Astrocyte (in vitro differentiated cells and primary cell): ENCODE data around the gene PTPRT. TPM values are rescaled to one million over a fixed set of nuclear protein-coding genes. Genes with fewer than 3 reads are reported as not detected.

Experiments used
- DNase-seq: peaks from one replicate; pipeline ENCODE4 v3.0.0-alpha.2; 2010; ENCODE audit warnings: low read depth
- FAIRE-seq: peaks from 2 replicates; lab custom pipeline; 2011; peaks lifted over from hg19 to GRCh38; lab: Jason Lieb, UNC
- H2AFZ ChIP-seq: 2 replicates; pipeline ENCODE4 v1.6.0; 2012; ENCODE audit warnings: low read depth, low read length, inconsistent platforms
- H3K27ac ChIP-seq: 2 replicates; pipeline ENCODE4 v1.5.1; 2011; ENCODE audit warnings: low read depth, low read length, inconsistent platforms
- H3K27me3 ChIP-seq: 2 replicates; pipeline ENCODE4 v1.6.0; 2011; ENCODE audit warnings: low read length, inconsistent platforms; ENCODE audit not compliant: insufficient read depth
- H3K36me3 ChIP-seq: 2 replicates; pipeline ENCODE4 v1.5.1; 2011; ENCODE audit warnings: low read length, inconsistent platforms; ENCODE audit not compliant: insufficient read depth
- H3K4me1 ChIP-seq: 2 replicates; pipeline ENCODE4 v1.5.1; 2011; ENCODE audit warnings: low read length, inconsistent platforms; ENCODE audit not compliant: insufficient read depth
- H3K4me2 ChIP-seq: 2 replicates; pipeline ENCODE4 v1.6.0; 2012; ENCODE audit warnings: low read length, inconsistent platforms
- H3K4me3 ChIP-seq: 2 replicates; pipeline ENCODE4 v1.5.1; 2011; ENCODE audit warnings: low read depth, mild to moderate bottlenecking, low read length, inconsistent platforms; ENCODE audit not compliant: insufficient read depth
- H3K79me2 ChIP-seq: 2 replicates; pipeline ENCODE4 v1.6.0; 2012; ENCODE audit warnings: mild to moderate bottlenecking, low read length, inconsistent platforms; ENCODE audit not compliant: insufficient read depth
- H3K9ac ChIP-seq: 2 replicates; pipeline ENCODE4 v1.6.0; 2012; ENCODE audit warnings: mild to moderate bottlenecking, low read length, inconsistent platforms
- H3K9me3 ChIP-seq: 2 replicates; pipeline ENCODE4 v1.5.1; 2012; ENCODE audit warnings: low read depth, mild to moderate bottlenecking, low read length, inconsistent platforms; ENCODE audit not compliant: insufficient read depth
- H4K20me1 ChIP-seq: 2 replicates; pipeline ENCODE4 v1.6.0; 2012; ENCODE audit warnings: low read length, inconsistent platforms; ENCODE audit not compliant: insufficient read depth
- H3K27ac Mint-ChIP-seq: one replicate; pipeline ENCODE4 v1.8.0; 2021; ENCODE audit warnings: mild to moderate bottlenecking, mixed read lengths; ENCODE audit not compliant: unreplicated experiment
- H3K27me3 Mint-ChIP-seq: one replicate; pipeline ENCODE4 v1.8.0; 2021; ENCODE audit warnings: low read depth, mixed read lengths; ENCODE audit not compliant: unreplicated experiment
- H3K36me3 Mint-ChIP-seq: one replicate; pipeline ENCODE4 v1.8.0; 2021; ENCODE audit warnings: low read depth, mixed read lengths; ENCODE audit not compliant: unreplicated experiment
- H3K4me1 Mint-ChIP-seq: one replicate; pipeline ENCODE4 v1.8.0; 2021; ENCODE audit warnings: low read depth, mixed read lengths; ENCODE audit not compliant: unreplicated experiment
- H3K4me3 Mint-ChIP-seq: one replicate; pipeline ENCODE4 v1.8.0; 2021; ENCODE audit warnings: mild to moderate bottlenecking, moderate library complexity, mixed read lengths; ENCODE audit not compliant: unreplicated experiment
- H3K9me3 Mint-ChIP-seq: one replicate; pipeline ENCODE4 v1.8.0; 2021; ENCODE audit warnings: mild to moderate bottlenecking, mixed read lengths; ENCODE audit not compliant: unreplicated experiment
- EZH2 ChIP-seq: IDR thresholded peaks from 2 replicates; pipeline ENCODE4 v1.6.1; 2012; ENCODE audit warnings: mild to moderate bottlenecking, low read length, inconsistent platforms; ENCODE audit not compliant: insufficient read depth
- total RNA-seq: library from RNA; stranded (reverse); gene quantifications from 2 replicates; pipeline ENCODE4 v1.2.1, GENCODE V29; 2021
- TF ChIP-seq, protein P1 (sequence below): IDR thresholded peaks from 2 replicates; pipeline ENCODE4 v1.5.1; 2011; ENCODE audit warnings: low read depth, mild to moderate bottlenecking, inconsistent platforms, low read length, moderate library complexity; ENCODE audit not compliant: insufficient read depth

The PTPRT gene
- total RNA-seq, 1 donor from 2014 or later, result 0.25 TPM

DNA sequence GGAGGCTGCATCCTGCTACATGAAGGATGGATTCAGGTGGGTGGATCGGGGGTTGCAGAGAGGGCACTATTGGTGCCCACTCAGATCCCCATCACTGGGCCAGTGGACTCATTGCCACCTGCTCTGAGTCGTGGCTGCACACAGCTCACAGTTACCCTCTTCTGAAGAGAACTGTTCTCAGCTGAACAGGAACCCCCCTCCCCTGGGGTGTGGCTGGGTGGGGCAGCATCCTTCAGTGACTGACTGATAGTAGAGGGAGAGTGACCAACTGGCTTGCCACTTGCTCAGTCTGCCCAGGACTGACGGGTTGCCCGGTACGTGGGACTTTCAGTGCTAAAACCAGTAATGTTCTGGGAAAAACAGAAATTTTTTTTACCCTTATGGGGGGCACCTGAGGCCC lies 1077.5 kb downstream of the PTPRT start:
- H3K4me3 ChIP-seq, result no peak overlapping the region
- H2AFZ ChIP-seq, result no peak overlapping the region
- H3K27ac ChIP-seq, result no peak overlapping the region
- no peak for TF ChIP-seq EZH2
- TF ChIP-seq, protein P1, sequence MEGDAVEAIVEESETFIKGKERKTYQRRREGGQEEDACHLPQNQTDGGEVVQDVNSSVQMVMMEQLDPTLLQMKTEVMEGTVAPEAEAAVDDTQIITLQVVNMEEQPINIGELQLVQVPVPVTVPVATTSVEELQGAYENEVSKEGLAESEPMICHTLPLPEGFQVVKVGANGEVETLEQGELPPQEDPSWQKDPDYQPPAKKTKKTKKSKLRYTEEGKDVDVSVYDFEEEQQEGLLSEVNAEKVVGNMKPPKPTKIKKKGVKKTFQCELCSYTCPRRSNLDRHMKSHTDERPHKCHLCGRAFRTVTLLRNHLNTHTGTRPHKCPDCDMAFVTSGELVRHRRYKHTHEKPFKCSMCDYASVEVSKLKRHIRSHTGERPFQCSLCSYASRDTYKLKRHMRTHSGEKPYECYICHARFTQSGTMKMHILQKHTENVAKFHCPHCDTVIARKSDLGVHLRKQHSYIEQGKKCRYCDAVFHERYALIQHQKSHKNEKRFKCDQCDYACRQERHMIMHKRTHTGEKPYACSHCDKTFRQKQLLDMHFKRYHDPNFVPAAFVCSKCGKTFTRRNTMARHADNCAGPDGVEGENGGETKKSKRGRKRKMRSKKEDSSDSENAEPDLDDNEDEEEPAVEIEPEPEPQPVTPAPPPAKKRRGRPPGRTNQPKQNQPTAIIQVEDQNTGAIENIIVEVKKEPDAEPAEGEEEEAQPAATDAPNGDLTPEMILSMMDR, result no peak
- H4K20me1 ChIP-seq, result no peaks in the 10 kb centered on the region
- no peaks in the 10 kb centered on the region for H3K27me3 ChIP-seq
- H3K9ac ChIP-seq, result no peak overlapping the region
- H3K27ac Mint-ChIP-seq, result no peak overlapping the region
- no peaks in the 10 kb centered on the region for H3K79me2 ChIP-seq
- H3K4me3 Mint-ChIP-seq, result no peak overlapping the region
- no peaks in the 10 kb centered on the region for H3K27me3 Mint-ChIP-seq
- FAIRE-seq, result no peak
- no peak for DNase-seq
- H3K9me3 Mint-ChIP-seq, result peaks cover 2% of the 10 kb centered on the region
- H3K36me3 Mint-ChIP-seq, result no peaks in the 10 kb centered on the region
- no peaks in the 10 kb centered on the region for H3K36me3 ChIP-seq
- peaks cover 10% of the 10 kb centered on the region for H3K9me3 ChIP-seq
- no peaks in the 10 kb centered on the region for H3K4me1 Mint-ChIP-seq
- H3K4me2 ChIP-seq, result no peak overlapping the region
- no peaks in the 10 kb centered on the region for H3K4me1 ChIP-seq

DNA sequence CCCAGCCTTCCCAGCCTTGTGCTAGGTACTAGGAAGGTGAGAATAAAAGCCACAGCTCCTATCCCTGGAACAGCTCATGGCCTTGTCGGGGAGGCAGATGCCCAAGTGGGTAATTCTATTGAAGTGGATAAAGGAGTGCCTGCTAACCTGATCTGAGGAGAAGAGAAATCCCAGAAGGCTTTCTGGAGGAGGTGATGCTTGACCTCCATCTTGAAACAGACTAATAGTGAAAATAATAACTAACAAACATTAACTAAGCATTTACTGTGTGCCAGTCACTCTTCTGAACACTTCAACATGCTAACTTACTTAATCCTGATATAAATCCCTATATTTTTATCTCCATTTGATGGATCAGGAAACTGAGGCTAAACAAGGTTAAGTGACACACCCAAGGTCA lies 1078.4 kb downstream of the PTPRT start:
- no peak overlapping the region for H2AFZ ChIP-seq
- no peaks in the 10 kb centered on the region for H3K4me1 ChIP-seq
- no peak overlapping the region for H3K27ac ChIP-seq
- FAIRE-seq (no peak), DNase-seq (no peak)
- no peak overlapping the region for H3K9ac ChIP-seq
- no peaks in the 10 kb centered on the region for H3K27me3 ChIP-seq
- no peaks in the 10 kb centered on the region for H3K27me3 Mint-ChIP-seq
- H3K27ac Mint-ChIP-seq, result no peak overlapping the region
- no peak for TF ChIP-seq EZH2
- TF ChIP-seq, protein P1, result no peak
- H4K20me1 ChIP-seq, result no peaks in the 10 kb centered on the region
- no peaks in the 10 kb centered on the region for H3K79me2 ChIP-seq
- no peaks in the 10 kb centered on the region for H3K36me3 Mint-ChIP-seq
- no peak overlapping the region for H3K4me2 ChIP-seq
- H3K4me3 Mint-ChIP-seq, result no peak overlapping the region
- no peaks in the 10 kb centered on the region for H3K4me1 Mint-ChIP-seq
- H3K9me3 ChIP-seq, result peaks cover 14% of the 10 kb centered on the region
- H3K4me3 ChIP-seq, result no peak overlapping the region
- peaks cover 2% of the 10 kb centered on the region for H3K9me3 Mint-ChIP-seq
- H3K36me3 ChIP-seq, result no peaks in the 10 kb centered on the region

DNA sequence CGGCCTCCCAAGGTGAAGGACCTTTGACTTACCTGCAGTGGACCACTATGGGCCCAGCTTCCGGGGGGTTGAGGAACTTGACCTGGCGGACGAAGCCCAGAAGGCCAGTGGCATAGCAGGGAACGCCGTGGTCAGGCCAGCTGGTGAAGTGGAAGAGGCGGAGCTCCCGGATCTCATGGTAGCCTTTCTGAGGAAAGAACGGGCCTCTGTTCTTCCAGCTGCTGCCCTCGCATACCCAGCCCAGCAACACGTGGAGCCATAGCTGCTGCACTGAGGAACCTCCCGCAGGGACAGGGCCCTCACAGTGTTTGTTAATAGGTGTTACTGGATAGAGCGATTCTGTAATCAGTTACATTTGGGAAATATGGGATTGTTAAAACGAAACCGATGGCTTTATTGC lies 1079.4 kb downstream of the PTPRT start:
- no peaks in the 10 kb centered on the region for H3K4me1 ChIP-seq
- Mint-ChIP-seq H3K27ac (no peak overlapping the region), H3K4me3 (no peak overlapping the region), H3K27me3 (no peaks in the 10 kb centered on the region), H3K36me3 (no peaks in the 10 kb centered on the region), H3K9me3 (peaks cover 2% of the 10 kb centered on the region), H3K4me1 (no peaks in the 10 kb centered on the region)
- no peak overlapping the region for H2AFZ ChIP-seq
- no peak overlapping the region for H3K4me2 ChIP-seq
- TF ChIP-seq EZH2, result no peak
- TF ChIP-seq, protein P1, result no peak
- DNase-seq, result no peak
- H3K4me3 ChIP-seq, result no peak overlapping the region
- no peaks in the 10 kb centered on the region for H3K36me3 ChIP-seq
- no peak overlapping the region for H3K9ac ChIP-seq
- no peak for FAIRE-seq
- no peaks in the 10 kb centered on the region for H3K79me2 ChIP-seq
- no peaks in the 10 kb centered on the region for H3K27me3 ChIP-seq
- H4K20me1 ChIP-seq, result no peaks in the 10 kb centered on the region
- no peak overlapping the region for H3K27ac ChIP-seq
- peaks cover 14% of the 10 kb centered on the region for H3K9me3 ChIP-seq
